ENCODE data around the gene POP4.

- TF ChIP-seq ERF (CRISPR knock-in tag; IDR thresholded peaks at IDR 0.05), result no peak
- TF ChIP-seq MYNN (IDR thresholded peaks at IDR 0.05), result no peak
- no peak for TF ChIP-seq MYNN (CRISPR knock-in tag; IDR thresholded peaks at IDR 0.05)
- TF ChIP-seq U2AF1 (optimal IDR thresholded peaks at IDR 0.05; ENCODE audit: low read depth, low read length), result no peak
Observed at GRCh38 chr19:29635963-29636362, 29.9 kb downstream of the POP4 start.

Measured in K562 (cell line).